HepG2 (cell line): ENCODE measurements around the gene TBL3. TPM values are rescaled to one million over a fixed set of nuclear protein-coding genes. Genes with fewer than 3 reads are reported as not detected.

Experiments
- AGO2 ChIP-seq: fragments of 200-400 bp; formaldehyde crosslinking; optimal IDR thresholded peaks from 2 replicates; pipeline ENCODE3; 2017; ENCODE audit warnings: mild to moderate bottlenecking, low read depth, low read length, moderate library complexity
- MBD4 ChIP-seq: IDR thresholded peaks from 2 replicates; pipeline ENCODE4 v1.6.1; 2012; ENCODE audit warnings: low read length, inconsistent platforms, borderline replicate concordance
- NR3C1 ChIP-seq: sonication (generic); formaldehyde crosslinking; IDR thresholded peaks from 2 replicates; pipeline ENCODE4 v1.4.0; 2020; ENCODE audit warnings: missing genetic modification reagents
- PRMT3 ChIP-seq: sonication (generic); formaldehyde crosslinking; IDR thresholded peaks from 2 replicates; pipeline ENCODE4 v1.8.1; 2022; ENCODE audit warnings: low read depth, mild to moderate bottlenecking, moderate library complexity, missing genetic modification reagents, borderline replicate concordance
- REL ChIP-seq: sonication (generic); formaldehyde crosslinking; conservative IDR thresholded peaks from 2 replicates; pipeline ENCODE4 v1.8.0; 2022; ENCODE audit warnings: mild to moderate bottlenecking, missing genetic modification reagents, moderate library complexity
- REXO4 ChIP-seq: sonication (generic); formaldehyde crosslinking; IDR thresholded peaks from 2 replicates; pipeline ENCODE4 v1.8.0; 2022; ENCODE audit warnings: missing genetic modification reagents, mild to moderate bottlenecking, borderline replicate concordance
- SALL1 ChIP-seq: sonication (generic); formaldehyde crosslinking; IDR thresholded peaks from 2 replicates; pipeline ENCODE4 v1.8.0; 2022; ENCODE audit warnings: mild to moderate bottlenecking, missing genetic modification reagents
- TBP ChIP-seq: sonication (generic); formaldehyde crosslinking; IDR thresholded peaks from 2 replicates; pipeline ENCODE4 v1.5.0; 2020; ENCODE audit warnings: missing genetic modification reagents
- WIZ ChIP-seq: sonication (generic); formaldehyde crosslinking; IDR thresholded peaks from 2 replicates; pipeline ENCODE4 v1.5.1; 2020; ENCODE audit warnings: mild to moderate bottlenecking, missing genetic modification reagents
- YEATS4 ChIP-seq: sonication (generic); formaldehyde crosslinking; IDR thresholded peaks from 2 replicates; pipeline ENCODE4 v1.4.0; 2020; ENCODE audit warnings: missing genetic modification reagents, borderline replicate concordance
- ZBTB21 ChIP-seq: sonication (generic); formaldehyde crosslinking; IDR thresholded peaks from 2 replicates; pipeline ENCODE4 v1.4.0; 2020; ENCODE audit warnings: missing genetic modification reagents
- ZSCAN21 ChIP-seq: sonication (generic); formaldehyde crosslinking; IDR thresholded peaks from 2 replicates; pipeline ENCODE4 v1.8.0; 2022; ENCODE audit warnings: mild to moderate bottlenecking, missing genetic modification reagents, moderate library complexity, borderline replicate concordance
- polyA plus RNA-seq, 8 experiments: library from polyadenylated mRNA; depleted of rRNA in 3 of 8; stranded (reverse) in 7 of 8; unstranded in 1 of 8; fragments of >200 nt; fragmentation: Illumina TruSeq in 4 of 8; extraction: Trizol in 4 of 8; gene quantifications; 2 replicates each; pipeline versions ENCODE4 v1.2.1 to v1.2.3, GENCODE V29; 2011 to 2016; ENCODE audit warnings: low read depth in 4 of 8, missing spikeins in 1 of 8, mixed read lengths in 1 of 8; ENCODE audit not compliant: insufficient read depth in 1 of 8
- total RNA-seq, 5 experiments: library from RNA; depleted of rRNA; stranded (reverse); fragments of >200 nt; fragmentation: Illumina TruSeq; extraction: Trizol; gene quantifications; 2 replicates each; pipeline ENCODE4 v1.2.3, GENCODE V29; 2016; ENCODE audit warnings: low read depth in 1 of 5
- TF ChIP-seq, protein P1 (sequence below): sonication (generic); formaldehyde crosslinking; IDR thresholded peaks from 2 replicates; pipeline ENCODE4 v1.5.1; 2020; ENCODE audit warnings: mild to moderate bottlenecking, missing genetic modification reagents
- TF ChIP-seq, protein P2 (sequence below): sonication (generic); formaldehyde crosslinking; IDR thresholded peaks from 2 replicates; pipeline ENCODE4 v1.4.0; 2020; ENCODE audit warnings: missing genetic modification reagents
- TF ChIP-seq, protein P3 (sequence below): sonication (generic); formaldehyde crosslinking; conservative IDR thresholded peaks from 2 replicates; pipeline ENCODE4 v1.8.1; 2023; ENCODE audit warnings: missing genetic modification reagents
- TF ChIP-seq, protein P4 (sequence below): sonication (generic); formaldehyde crosslinking; IDR thresholded peaks from 2 replicates; pipeline ENCODE4 v1.5.0; 2020; ENCODE audit warnings: mild to moderate bottlenecking, missing genetic modification reagents

The TBL3 gene
- total and polyA plus RNA-seq, 2 of the 13 experiments (the other 11 are each of a cell fraction or from before 2014, with no cell fraction given) = 16.8 to 38.0 TPM

DNA sequence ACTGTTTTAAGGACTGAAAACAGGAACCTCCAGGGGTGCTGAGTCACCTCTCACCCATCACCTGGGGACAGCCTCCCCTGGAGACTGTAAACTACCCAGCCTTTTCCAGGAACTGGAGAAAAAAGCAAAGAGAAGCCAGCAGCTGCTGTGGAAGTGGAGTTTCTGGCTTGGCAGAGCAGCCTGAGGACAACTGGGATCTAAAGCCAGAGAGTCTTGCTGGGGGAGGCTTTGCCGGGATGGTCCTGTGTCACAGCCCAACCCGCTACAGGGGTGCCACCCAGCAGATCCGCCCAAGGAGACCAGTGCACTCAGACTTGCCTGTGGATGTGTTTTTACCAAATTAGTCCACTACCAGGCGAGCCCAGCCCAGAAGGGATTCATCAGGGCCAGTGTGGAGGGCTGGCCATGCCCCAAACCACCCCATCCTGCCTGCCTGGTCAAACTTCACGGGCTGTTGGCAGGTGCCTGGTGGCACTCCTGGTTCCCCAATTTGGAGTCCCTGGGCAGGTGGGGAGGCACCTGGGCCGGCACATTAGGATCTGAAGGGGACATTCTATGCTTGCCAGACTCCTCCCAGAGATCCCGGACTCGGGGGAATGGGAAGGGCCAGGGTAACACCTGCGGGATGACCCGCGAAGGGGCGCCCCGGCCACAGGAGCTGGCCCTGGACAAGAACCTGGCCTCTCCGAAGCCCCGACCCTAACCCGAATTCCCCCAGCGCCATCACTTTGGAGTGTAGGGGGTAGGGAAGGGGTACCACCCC lies 29.6 kb upstream of the TBL3 start (continued):
- TF ChIP-seq, protein P1, sequence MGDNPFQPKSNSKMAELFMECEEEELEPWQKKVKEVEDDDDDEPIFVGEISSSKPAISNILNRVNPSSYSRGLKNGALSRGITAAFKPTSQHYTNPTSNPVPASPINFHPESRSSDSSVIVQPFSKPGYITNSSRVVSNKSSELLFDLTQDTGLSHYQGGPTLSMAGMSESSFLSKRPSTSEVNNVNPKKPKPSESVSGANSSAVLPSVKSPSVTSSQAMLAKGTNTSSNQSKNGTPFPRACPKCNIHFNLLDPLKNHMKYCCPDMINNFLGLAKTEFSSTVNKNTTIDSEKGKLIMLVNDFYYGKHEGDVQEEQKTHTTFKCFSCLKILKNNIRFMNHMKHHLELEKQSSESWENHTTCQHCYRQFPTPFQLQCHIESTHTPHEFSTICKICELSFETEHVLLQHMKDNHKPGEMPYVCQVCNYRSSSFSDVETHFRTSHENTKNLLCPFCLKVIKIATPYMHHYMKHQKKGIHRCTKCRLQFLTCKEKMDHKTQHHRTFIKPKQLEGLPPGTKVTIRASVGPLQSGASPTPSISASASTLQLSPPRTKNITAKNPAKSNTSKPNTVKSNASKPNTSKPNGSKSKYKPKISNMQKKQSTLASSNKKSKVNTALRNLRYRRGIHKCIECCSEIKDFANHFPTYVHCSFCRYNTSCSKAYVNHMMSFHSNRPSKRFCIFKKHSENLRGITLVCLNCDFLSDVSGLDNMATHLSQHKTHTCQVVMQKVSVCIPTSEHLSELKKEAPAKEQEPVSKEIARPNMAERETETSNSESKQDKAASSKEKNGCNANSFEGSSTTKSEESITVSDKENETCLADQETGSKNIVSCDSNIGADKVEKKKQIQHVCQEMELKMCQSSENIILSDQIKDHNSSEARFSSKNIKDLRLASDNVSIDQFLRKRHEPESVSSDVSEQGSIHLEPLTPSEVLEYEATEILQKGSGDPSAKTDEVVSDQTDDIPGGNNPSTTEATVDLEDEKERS (CRISPR knock-in tag) = no peak
- TF ChIP-seq, protein P2, sequence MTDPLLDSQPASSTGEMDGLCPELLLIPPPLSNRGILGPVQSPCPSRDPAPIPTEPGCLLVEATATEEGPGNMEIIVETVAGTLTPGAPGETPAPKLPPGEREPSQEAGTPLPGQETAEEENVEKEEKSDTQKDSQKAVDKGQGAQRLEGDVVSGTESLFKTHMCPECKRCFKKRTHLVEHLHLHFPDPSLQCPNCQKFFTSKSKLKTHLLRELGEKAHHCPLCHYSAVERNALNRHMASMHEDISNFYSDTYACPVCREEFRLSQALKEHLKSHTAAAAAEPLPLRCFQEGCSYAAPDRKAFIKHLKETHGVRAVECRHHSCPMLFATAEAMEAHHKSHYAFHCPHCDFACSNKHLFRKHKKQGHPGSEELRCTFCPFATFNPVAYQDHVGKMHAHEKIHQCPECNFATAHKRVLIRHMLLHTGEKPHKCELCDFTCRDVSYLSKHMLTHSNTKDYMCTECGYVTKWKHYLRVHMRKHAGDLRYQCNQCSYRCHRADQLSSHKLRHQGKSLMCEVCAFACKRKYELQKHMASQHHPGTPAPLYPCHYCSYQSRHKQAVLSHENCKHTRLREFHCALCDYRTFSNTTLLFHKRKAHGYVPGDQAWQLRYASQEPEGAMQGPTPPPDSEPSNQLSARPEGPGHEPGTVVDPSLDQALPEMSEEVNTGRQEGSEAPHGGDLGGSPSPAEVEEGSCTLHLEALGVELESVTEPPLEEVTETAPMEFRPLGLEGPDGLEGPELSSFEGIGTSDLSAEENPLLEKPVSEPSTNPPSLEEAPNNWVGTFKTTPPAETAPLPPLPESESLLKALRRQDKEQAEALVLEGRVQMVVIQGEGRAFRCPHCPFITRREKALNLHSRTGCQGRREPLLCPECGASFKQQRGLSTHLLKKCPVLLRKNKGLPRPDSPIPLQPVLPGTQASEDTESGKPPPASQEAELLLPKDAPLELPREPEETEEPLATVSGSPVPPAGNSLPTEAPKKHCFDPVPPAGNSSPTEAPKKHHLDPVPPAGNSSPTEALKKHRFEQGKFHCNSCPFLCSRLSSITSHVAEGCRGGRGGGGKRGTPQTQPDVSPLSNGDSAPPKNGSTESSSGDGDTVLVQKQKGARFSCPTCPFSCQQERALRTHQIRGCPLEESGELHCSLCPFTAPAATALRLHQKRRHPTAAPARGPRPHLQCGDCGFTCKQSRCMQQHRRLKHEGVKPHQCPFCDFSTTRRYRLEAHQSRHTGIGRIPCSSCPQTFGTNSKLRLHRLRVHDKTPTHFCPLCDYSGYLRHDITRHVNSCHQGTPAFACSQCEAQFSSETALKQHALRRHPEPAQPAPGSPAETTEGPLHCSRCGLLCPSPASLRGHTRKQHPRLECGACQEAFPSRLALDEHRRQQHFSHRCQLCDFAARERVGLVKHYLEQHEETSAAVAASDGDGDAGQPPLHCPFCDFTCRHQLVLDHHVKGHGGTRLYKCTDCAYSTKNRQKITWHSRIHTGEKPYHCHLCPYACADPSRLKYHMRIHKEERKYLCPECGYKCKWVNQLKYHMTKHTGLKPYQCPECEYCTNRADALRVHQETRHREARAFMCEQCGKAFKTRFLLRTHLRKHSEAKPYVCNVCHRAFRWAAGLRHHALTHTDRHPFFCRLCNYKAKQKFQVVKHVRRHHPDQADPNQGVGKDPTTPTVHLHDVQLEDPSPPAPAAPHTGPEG (CRISPR knock-in tag) = 0 out of 2 replicates have a peak, but pooled peaks have one; percentile 32
- TF ChIP-seq, protein P3, sequence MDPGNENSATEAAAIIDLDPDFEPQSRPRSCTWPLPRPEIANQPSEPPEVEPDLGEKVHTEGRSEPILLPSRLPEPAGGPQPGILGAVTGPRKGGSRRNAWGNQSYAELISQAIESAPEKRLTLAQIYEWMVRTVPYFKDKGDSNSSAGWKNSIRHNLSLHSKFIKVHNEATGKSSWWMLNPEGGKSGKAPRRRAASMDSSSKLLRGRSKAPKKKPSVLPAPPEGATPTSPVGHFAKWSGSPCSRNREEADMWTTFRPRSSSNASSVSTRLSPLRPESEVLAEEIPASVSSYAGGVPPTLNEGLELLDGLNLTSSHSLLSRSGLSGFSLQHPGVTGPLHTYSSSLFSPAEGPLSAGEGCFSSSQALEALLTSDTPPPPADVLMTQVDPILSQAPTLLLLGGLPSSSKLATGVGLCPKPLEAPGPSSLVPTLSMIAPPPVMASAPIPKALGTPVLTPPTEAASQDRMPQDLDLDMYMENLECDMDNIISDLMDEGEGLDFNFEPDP (CRISPR knock-in tag) = no peak
- no peak for TF ChIP-seq REXO4 (CRISPR knock-in tag)
- no peak for TF ChIP-seq NR3C1 (CRISPR knock-in tag)
- 0 out of 2 replicates have a peak, but pooled peaks have one; percentile 36 for TF ChIP-seq YEATS4
- TF ChIP-seq, protein P4, sequence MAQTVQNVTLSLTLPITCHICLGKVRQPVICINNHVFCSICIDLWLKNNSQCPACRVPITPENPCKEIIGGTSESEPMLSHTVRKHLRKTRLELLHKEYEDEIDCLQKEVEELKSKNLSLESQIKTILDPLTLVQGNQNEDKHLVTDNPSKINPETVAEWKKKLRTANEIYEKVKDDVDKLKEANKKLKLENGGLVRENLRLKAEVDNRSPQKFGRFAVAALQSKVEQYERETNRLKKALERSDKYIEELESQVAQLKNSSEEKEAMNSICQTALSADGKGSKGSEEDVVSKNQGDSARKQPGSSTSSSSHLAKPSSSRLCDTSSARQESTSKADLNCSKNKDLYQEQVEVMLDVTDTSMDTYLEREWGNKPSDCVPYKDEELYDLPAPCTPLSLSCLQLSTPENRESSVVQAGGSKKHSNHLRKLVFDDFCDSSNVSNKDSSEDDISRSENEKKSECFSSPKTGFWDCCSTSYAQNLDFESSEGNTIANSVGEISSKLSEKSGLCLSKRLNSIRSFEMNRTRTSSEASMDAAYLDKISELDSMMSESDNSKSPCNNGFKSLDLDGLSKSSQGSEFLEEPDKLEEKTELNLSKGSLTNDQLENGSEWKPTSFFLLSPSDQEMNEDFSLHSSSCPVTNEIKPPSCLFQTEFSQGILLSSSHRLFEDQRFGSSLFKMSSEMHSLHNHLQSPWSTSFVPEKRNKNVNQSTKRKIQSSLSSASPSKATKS (CRISPR knock-in tag) = no peak
- no peak for TF ChIP-seq TBP (CRISPR knock-in tag)
- no peak for TF ChIP-seq ZBTB21 (CRISPR knock-in tag)
- TF ChIP-seq WIZ = no peak
- TF ChIP-seq MBD4 = no peak
- TF ChIP-seq AGO2 = peak; percentile 69
- no peak for TF ChIP-seq PRMT3 (CRISPR knock-in tag)
- TF ChIP-seq ZSCAN21 (CRISPR knock-in tag) = no peak
- TF ChIP-seq REL (CRISPR knock-in tag) = 0 out of 2 replicates have a peak, but pooled peaks have one; percentile 19
- 0 out of 2 replicates have a peak, but pooled peaks have one; percentile 2 for TF ChIP-seq SALL1 (CRISPR knock-in tag)
